Fibroblast of lung (primary cell): ENCODE results near the gene SCUBE3. TPM values are rescaled to one million over a fixed set of nuclear protein-coding genes. Genes with fewer than 3 reads are reported as not detected.

ENCODE experiments used
- DNase-seq, 2 donors: peaks; one replicate each; pipeline versions ENCODE4 v3.0.0 to v3.0.0-alpha.2; 2010; ENCODE audit warnings: low read depth in 2 of 2
- H2AFZ ChIP-seq: 2 replicates; pipeline ENCODE4 v1.5.1; 2012; ENCODE audit warnings: low read length, control low read depth, inconsistent platforms
- H3K27ac ChIP-seq: 2 replicates; pipeline ENCODE4 v1.5.1; 2011; ENCODE audit warnings: low read length, control low read depth; ENCODE audit not compliant: insufficient read depth
- H3K27me3 ChIP-seq: 2 replicates; pipeline ENCODE4 v1.5.1; 2011; ENCODE audit warnings: mild to moderate bottlenecking, low read length; ENCODE audit not compliant: control insufficient read depth, insufficient read depth
- H3K36me3 ChIP-seq: 2 replicates; pipeline ENCODE4 v1.5.1; 2011; ENCODE audit warnings: low read length; ENCODE audit not compliant: control insufficient read depth, insufficient read depth
- H3K4me1 ChIP-seq: 2 replicates; pipeline ENCODE4 v1.5.1; 2011; ENCODE audit warnings: low read length; ENCODE audit not compliant: control insufficient read depth, insufficient read depth; ENCODE audit errors: extremely low read depth
- H3K4me2 ChIP-seq: 2 replicates; pipeline ENCODE4 v1.5.1; 2011; ENCODE audit warnings: low read length, control low read depth; ENCODE audit not compliant: insufficient read depth; ENCODE audit errors: extremely low read depth
- H3K4me3 ChIP-seq, 4 experiments: fragments of 200-600 bp in 1 of 4; sonication (generic) in 1 of 4; replicated peaks in 1 of 4; 2 replicates each; pipeline ENCODE4 v1.5.1; 2011 to 2016; ENCODE audit warnings: low read length in 4 of 4, low read depth in 3 of 4, mild to moderate bottlenecking in 3 of 4, control low read depth in 2 of 4, inconsistent platforms in 1 of 4, mixed read lengths in 1 of 4; ENCODE audit not compliant: insufficient read depth in 1 of 4; ENCODE audit errors: control extremely low read depth in 1 of 4
- H3K79me2 ChIP-seq: 2 replicates; pipeline ENCODE4 v1.5.1; 2012; ENCODE audit warnings: mild to moderate bottlenecking, low read length, inconsistent platforms; ENCODE audit not compliant: control insufficient read depth, insufficient read depth
- H3K9ac ChIP-seq: 2 replicates; pipeline ENCODE4 v1.5.1; 2011; ENCODE audit warnings: mild to moderate bottlenecking, low read length, control low read depth; ENCODE audit not compliant: insufficient read depth
- H3K9me3 ChIP-seq: 2 replicates; pipeline ENCODE4 v1.5.1; 2012; ENCODE audit warnings: low read depth, low read length; ENCODE audit not compliant: control insufficient read depth, insufficient read depth
- H4K20me1 ChIP-seq: 2 replicates; pipeline ENCODE4 v1.5.1; 2011; ENCODE audit warnings: low read length; ENCODE audit not compliant: control insufficient read depth, insufficient read depth; ENCODE audit errors: extremely low read depth
- CTCF ChIP-seq, 2 donors: IDR thresholded peaks in 1 of 2; conservative IDR thresholded peaks in 1 of 2; 1 replicate in 1 of 2; 2 replicates in 1 of 2; pipeline ENCODE4 v1.5.1; 2011 to 2012; ENCODE audit warnings: low read length in 2 of 2, control low read depth in 1 of 2, inconsistent platforms in 1 of 2, low read depth in 1 of 2, mild to moderate bottlenecking in 1 of 2
- EZH2 ChIP-seq: IDR thresholded peaks from 2 replicates; pipeline ENCODE4 v1.5.1; 2012; ENCODE audit warnings: low read length, control low read depth, mild to moderate bottlenecking; ENCODE audit errors: missing control alignments
- polyA plus RNA-seq, 2 donors: library from polyadenylated mRNA; depleted of rRNA in 1 of 2; stranded (reverse) in 1 of 2; unstranded in 1 of 2; fragments of >200 nt; gene quantifications; 2 replicates each; pipeline ENCODE4 v1.2.1, GENCODE V29; 2011 to 2012; ENCODE audit warnings: missing spikeins in 1 of 2
- total RNA-seq: library from RNA; depleted of rRNA; stranded (reverse); fragments of >200 nt; gene quantifications from 2 replicates; pipeline ENCODE4 v1.2.1, GENCODE V29; 2014

Gene SCUBE3
- total and polyA plus RNA-seq, 2 donors (not counting 1 experiment from before 2014, with no cell fraction given) = under 0.01 to 1.2 TPM

- no peaks in the 10 kb centered on the region for H3K27me3 ChIP-seq
- H3K27ac ChIP-seq = peak overlapping the region; percentile 39
- H4K20me1 ChIP-seq = no peaks in the 10 kb centered on the region
- H3K4me2 ChIP-seq = no peak overlapping the region
- no peaks in the 10 kb centered on the region for H3K36me3 ChIP-seq
- H3K4me3 ChIP-seq = no peak overlapping the region
- peaks cover 2% of the 10 kb centered on the region for H3K4me1 ChIP-seq
- no peak overlapping the region for H3K9ac ChIP-seq
- peak; percentile 80 to 85 for DNase-seq
- TF ChIP-seq CTCF (conservative IDR thresholded peaks at IDR 0.05 in 1 of 2, IDR thresholded peaks at IDR 0.05 in 1 of 2; ENCODE audit: low read depth in 1 of 2, low read length in 2 of 2) (no peak), EZH2 (no peak)
- no peaks in the 10 kb centered on the region for H3K9me3 ChIP-seq
- H2AFZ ChIP-seq = no peak overlapping the region
- H3K79me2 ChIP-seq = no peaks in the 10 kb centered on the region
Observed at GRCh38 chr6:35181933-35182612, 31.7 kb upstream of the SCUBE3 start.

GRCh38 chr6:35183281-35183680, 30.5 kb upstream of the SCUBE3 start:
- no peak for DNase-seq
- TF ChIP-seq EZH2 = no peak
- TF ChIP-seq CTCF (conservative IDR thresholded peaks at IDR 0.05 in 1 of 2, IDR thresholded peaks at IDR 0.05 in 1 of 2; ENCODE audit: low read depth in 1 of 2, low read length in 2 of 2) = no peak
- peaks cover 2% of the 10 kb centered on the region for H3K4me1 ChIP-seq
- no peaks in the 10 kb centered on the region for H3K79me2 ChIP-seq
- H3K4me3 ChIP-seq = no peak overlapping the region
- H3K36me3 ChIP-seq = no peaks in the 10 kb centered on the region
- no peaks in the 10 kb centered on the region for H3K27me3 ChIP-seq
- no peak overlapping the region for H3K4me2 ChIP-seq
- H3K9me3 ChIP-seq = no peaks in the 10 kb centered on the region
- no peak overlapping the region for H2AFZ ChIP-seq
- no peaks in the 10 kb centered on the region for H4K20me1 ChIP-seq
- H3K27ac ChIP-seq = no peak overlapping the region
- H3K9ac ChIP-seq = no peak overlapping the region

GRCh38 chr6:35183935-35184334, 29.8 kb upstream of the SCUBE3 start:
- Histone ChIP-seq H3K27ac (no peak overlapping the region), H4K20me1 (no peaks in the 10 kb centered on the region), H3K4me2 (no peak overlapping the region), H3K79me2 (no peaks in the 10 kb centered on the region), H2AFZ (no peak overlapping the region), H3K4me3 (no peak overlapping the region), H3K4me1 (peaks cover 2% of the 10 kb centered on the region), H3K9ac (no peak overlapping the region), H3K27me3 (no peaks in the 10 kb centered on the region), H3K36me3 (no peaks in the 10 kb centered on the region), H3K9me3 (no peaks in the 10 kb centered on the region)
- TF ChIP-seq CTCF (conservative IDR thresholded peaks at IDR 0.05 in 1 of 2, IDR thresholded peaks at IDR 0.05 in 1 of 2; ENCODE audit: low read depth in 1 of 2, low read length in 2 of 2) = no peak
- TF ChIP-seq EZH2 = no peak
- DNase-seq = no peak
